Liver (tissue), 9 donors: ENCODE data around the gene COPS4. TPM values are rescaled to one million over a fixed set of nuclear protein-coding genes. Genes with fewer than 3 reads are reported as not detected.
"Not testable (repeated sequence)": the region's sequence is repeated elsewhere in the genome, so short reads cannot be mapped to it uniquely, and the experiment has no call there.

Source experiments
- DNase-seq: peaks from one replicate; pipeline ENCODE4 v3.0.0-alpha.2; 2017; ENCODE audit warnings: low spot score
- H3K27ac ChIP-seq, 2 donors: one replicate each; pipeline ENCODE4 v1.7.0; 2013; ENCODE audit warnings: inconsistent platforms in 2 of 2, low read length in 2 of 2, control low read depth in 1 of 2, low read depth in 1 of 2, mild to moderate bottlenecking in 1 of 2
- H3K27me3 ChIP-seq, 4 donors: one replicate each; pipeline versions ENCODE4 v1.6.1 to v1.7.0; 2013; ENCODE audit warnings: low read length in 3 of 4, inconsistent platforms in 1 of 4, mild to moderate bottlenecking in 1 of 4, moderate library complexity in 1 of 4; ENCODE audit not compliant: control insufficient read depth in 4 of 4, insufficient read depth in 4 of 4
- H3K36me3 ChIP-seq, 4 donors: one replicate each; pipeline versions ENCODE4 v1.6.1 to v1.7.0; 2013; ENCODE audit warnings: low read length in 3 of 4, mild to moderate bottlenecking in 3 of 4, low read depth in 1 of 4, moderate library complexity in 1 of 4; ENCODE audit not compliant: control insufficient read depth in 4 of 4, insufficient read depth in 3 of 4
- H3K4me1 ChIP-seq, 4 donors: one replicate each; pipeline versions ENCODE4 v1.6.1 to v1.7.0; 2013; ENCODE audit warnings: low read length in 3 of 4, mild to moderate bottlenecking in 3 of 4, moderate library complexity in 1 of 4; ENCODE audit not compliant: control insufficient read depth in 4 of 4, insufficient read depth in 4 of 4
- H3K4me3 ChIP-seq, 3 donors: one replicate each; pipeline versions ENCODE4 v1.6.1 to v1.7.0; 2013; ENCODE audit warnings: low read length in 3 of 3, control low read depth in 1 of 3, low read depth in 1 of 3, mild to moderate bottlenecking in 1 of 3
- H3K9ac ChIP-seq, 2 donors: one replicate each; pipeline ENCODE4 v1.7.0; 2013; ENCODE audit warnings: low read length in 2 of 2, mild to moderate bottlenecking in 2 of 2, moderate library complexity in 2 of 2, control low read depth in 1 of 2, low read depth in 1 of 2
- H3K9me3 ChIP-seq, 4 donors: one replicate each; pipeline versions ENCODE4 v1.6.1 to v1.7.0; 2013; ENCODE audit warnings: low read length in 3 of 4; ENCODE audit not compliant: control insufficient read depth in 4 of 4
- ATF3 ChIP-seq: IDR thresholded peaks from 2 replicates; pipeline ENCODE4 v1.6.1; 2016; ENCODE audit warnings: antibody characterized with exemption
- CTCF ChIP-seq: fragments of 150-350 bp; IDR thresholded peaks from 2 replicates; pipeline ENCODE4 v1.5.1; 2017; ENCODE audit warnings: improper control_type of control experiment, low read depth, low read length; ENCODE audit not compliant: missing input control
- EGR1 ChIP-seq, 2 donors: IDR thresholded peaks; 2 replicates each; pipeline ENCODE4 v1.6.1; 2016 to 2018; ENCODE audit warnings: antibody characterized with exemption in 2 of 2, low read depth in 2 of 2
- FOXA2 ChIP-seq: IDR thresholded peaks from 2 replicates; pipeline ENCODE4 v1.6.1; 2016; ENCODE audit warnings: antibody characterized with exemption
- GABPA ChIP-seq, 2 donors: IDR thresholded peaks in 1 of 2; conservative IDR thresholded peaks in 1 of 2; 2 replicates each; pipeline ENCODE4 v1.6.1; 2016; ENCODE audit warnings: antibody characterized with exemption in 2 of 2, mild to moderate bottlenecking in 1 of 2, moderate library complexity in 1 of 2
- HNF4A ChIP-seq, 2 donors: conservative IDR thresholded peaks; 2 replicates each; pipeline ENCODE4 v1.6.1; 2016; ENCODE audit warnings: antibody characterized with exemption in 2 of 2, mild to moderate bottlenecking in 2 of 2
- HNF4G ChIP-seq: IDR thresholded peaks from 2 replicates; pipeline ENCODE4 v1.6.1; 2016; ENCODE audit warnings: antibody characterized with exemption
- NR2F2 ChIP-seq: IDR thresholded peaks from 2 replicates; pipeline ENCODE4 v1.6.1; 2016; ENCODE audit warnings: antibody characterized with exemption
- REST ChIP-seq: IDR thresholded peaks from 2 replicates; pipeline ENCODE4 v1.6.1; 2016; ENCODE audit warnings: antibody characterized with exemption, mild to moderate bottlenecking
- TAF1 ChIP-seq: conservative IDR thresholded peaks from 2 replicates; pipeline ENCODE4 v1.6.1; 2016; ENCODE audit warnings: antibody characterized with exemption, mild to moderate bottlenecking
- YY1 ChIP-seq: IDR thresholded peaks from 2 replicates; pipeline ENCODE4 v1.6.1; 2016; ENCODE audit warnings: antibody characterized with exemption, mild to moderate bottlenecking
- WGBS: extraction: QIAGEN DNeasy Blood & Tissue Kit; methylation state at CpG from one replicate; pipeline ENCODE4 v1.1.7; 2013; 5-methylcytosine and 5-hydroxymethylcytosine counted together
- polyA plus RNA-seq, 2 donors: library from polyadenylated mRNA; stranded (reverse) in 1 of 2; unstranded in 1 of 2; fragments of 200-250 nt in 1 of 2; fragments of >200 nt in 1 of 2; fragmentation: Nextera tagmentation in 1 of 2; extraction: Ambion mirVana in 1 of 2; gene quantifications; one replicate each; pipeline versions ENCODE4 v1.2.1 to v1.2.3, GENCODE V29; 2013 to 2015
- total RNA-seq, 2 donors: library from RNA; depleted of rRNA; stranded (reverse); fragments of >200 nt; gene quantifications; one replicate each; pipeline ENCODE4 v1.2.3, GENCODE V29; 2014
- TF ChIP-seq, protein P1 (sequence below): IDR thresholded peaks from 2 replicates; pipeline ENCODE4 v1.6.1; 2016; ENCODE audit warnings: antibody characterized with exemption
- TF ChIP-seq, protein P2 (sequence below): IDR thresholded peaks from 2 replicates; pipeline ENCODE4 v1.6.1; 2016; ENCODE audit warnings: antibody characterized with exemption
- donor health status: healthy.
- donor health status: healthy.
- donor health status: healthy.
- donor health status: healthy.
- donor health status: healthy.

Gene COPS4
- total and polyA plus RNA-seq, 4 donors: 15.3 to 46.3 (median 17.4) TPM

GRCh38 chr4:83003044-83003791, 31.8 kb upstream of the COPS4 start:
- not testable (repeated sequence) for DNase-seq, H3K9ac ChIP-seq, H3K4me3 ChIP-seq, H3K27me3 ChIP-seq, H3K27ac ChIP-seq, H3K4me1 ChIP-seq, H3K36me3 ChIP-seq, H3K9me3 ChIP-seq
- peak; percentile 37 for TF ChIP-seq NR2F2
- TF ChIP-seq HNF4A (conservative IDR thresholded peaks at IDR 0.05): peak in 1 of 2 donors; percentile 42
- WGBS: 70% methylated on average over 14 of the region's 14 CpGs

DNA sequence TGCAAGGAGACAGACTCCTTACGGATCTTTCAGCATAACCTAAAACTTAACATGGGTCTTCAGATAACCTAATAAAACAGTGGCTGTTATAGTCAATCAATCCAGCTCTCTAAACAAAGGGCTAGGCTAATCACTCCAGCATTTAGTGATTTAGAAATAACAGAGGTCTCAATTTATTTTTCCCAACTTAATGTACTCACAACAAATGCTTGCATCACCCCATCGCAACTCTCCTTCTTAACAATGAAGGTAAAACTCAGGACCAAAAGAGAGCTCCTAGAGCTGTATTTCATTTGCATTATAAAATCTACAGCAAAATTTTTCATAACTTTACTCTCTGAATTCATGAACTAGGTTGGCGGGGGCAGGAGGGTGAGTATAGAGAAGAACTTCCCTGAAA, 25.5 kb upstream of the COPS4 start:
- no peak overlapping the region for H3K27ac ChIP-seq
- DNase-seq: no peak
- peaks cover 2 to 33% (median 26%) of the 10 kb centered on the region in 4 donors for H3K4me1 ChIP-seq
- TF ChIP-seq GABPA (IDR thresholded peaks at IDR 0.05 in 1 of 2, conservative IDR thresholded peaks at IDR 0.05 in 1 of 2): no peak
- TF ChIP-seq CTCF: no peak
- TF ChIP-seq, protein P1, sequence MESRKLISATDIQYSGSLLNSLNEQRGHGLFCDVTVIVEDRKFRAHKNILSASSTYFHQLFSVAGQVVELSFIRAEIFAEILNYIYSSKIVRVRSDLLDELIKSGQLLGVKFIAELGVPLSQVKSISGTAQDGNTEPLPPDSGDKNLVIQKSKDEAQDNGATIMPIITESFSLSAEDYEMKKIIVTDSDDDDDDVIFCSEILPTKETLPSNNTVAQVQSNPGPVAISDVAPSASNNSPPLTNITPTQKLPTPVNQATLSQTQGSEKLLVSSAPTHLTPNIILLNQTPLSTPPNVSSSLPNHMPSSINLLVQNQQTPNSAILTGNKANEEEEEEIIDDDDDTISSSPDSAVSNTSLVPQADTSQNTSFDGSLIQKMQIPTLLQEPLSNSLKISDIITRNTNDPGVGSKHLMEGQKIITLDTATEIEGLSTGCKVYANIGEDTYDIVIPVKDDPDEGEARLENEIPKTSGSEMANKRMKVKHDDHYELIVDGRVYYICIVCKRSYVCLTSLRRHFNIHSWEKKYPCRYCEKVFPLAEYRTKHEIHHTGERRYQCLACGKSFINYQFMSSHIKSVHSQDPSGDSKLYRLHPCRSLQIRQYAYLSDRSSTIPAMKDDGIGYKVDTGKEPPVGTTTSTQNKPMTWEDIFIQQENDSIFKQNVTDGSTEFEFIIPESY: no peak
- TF ChIP-seq EGR1 (IDR thresholded peaks at IDR 0.05; ENCODE audit: low read depth in 2 of 2): no peak
- TF ChIP-seq ATF3: no peak
- TF ChIP-seq, protein P2, sequence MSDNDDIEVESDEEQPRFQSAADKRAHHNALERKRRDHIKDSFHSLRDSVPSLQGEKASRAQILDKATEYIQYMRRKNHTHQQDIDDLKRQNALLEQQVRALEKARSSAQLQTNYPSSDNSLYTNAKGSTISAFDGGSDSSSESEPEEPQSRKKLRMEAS: no peak
- TF ChIP-seq TAF1: no peak
- TF ChIP-seq FOXA2: no peak
- no peak for TF ChIP-seq HNF4A (conservative IDR thresholded peaks at IDR 0.05)
- no peak for TF ChIP-seq YY1
- no peak for TF ChIP-seq REST
- no peak for TF ChIP-seq HNF4G
- peak overlapping the region in 1 of 2 donors; percentile 75 for H3K9ac ChIP-seq
- 71% methylated on average over 3 of the region's 3 CpGs for WGBS
- peaks cover 0 to 1% (median 0%) of the 10 kb centered on the region in 4 donors for H3K36me3 ChIP-seq
- H3K27me3 ChIP-seq: no peaks in the 10 kb centered on the region
- peak overlapping the region; percentile 89 to 96 (median 92) for H3K4me3 ChIP-seq
- no peaks in the 10 kb centered on the region for H3K9me3 ChIP-seq
